HG03108 (cell line): ENCODE measurements around the gene RAD23A.

Experiments
- ATAC-seq: cut with Tn5 transposase; IDR thresholded peaks from one replicate; pipeline ENCODE4 v1.9.1; 2021; ENCODE audit warnings: moderate library complexity; ENCODE audit not compliant: unreplicated experiment

Gene RAD23A

DNA sequence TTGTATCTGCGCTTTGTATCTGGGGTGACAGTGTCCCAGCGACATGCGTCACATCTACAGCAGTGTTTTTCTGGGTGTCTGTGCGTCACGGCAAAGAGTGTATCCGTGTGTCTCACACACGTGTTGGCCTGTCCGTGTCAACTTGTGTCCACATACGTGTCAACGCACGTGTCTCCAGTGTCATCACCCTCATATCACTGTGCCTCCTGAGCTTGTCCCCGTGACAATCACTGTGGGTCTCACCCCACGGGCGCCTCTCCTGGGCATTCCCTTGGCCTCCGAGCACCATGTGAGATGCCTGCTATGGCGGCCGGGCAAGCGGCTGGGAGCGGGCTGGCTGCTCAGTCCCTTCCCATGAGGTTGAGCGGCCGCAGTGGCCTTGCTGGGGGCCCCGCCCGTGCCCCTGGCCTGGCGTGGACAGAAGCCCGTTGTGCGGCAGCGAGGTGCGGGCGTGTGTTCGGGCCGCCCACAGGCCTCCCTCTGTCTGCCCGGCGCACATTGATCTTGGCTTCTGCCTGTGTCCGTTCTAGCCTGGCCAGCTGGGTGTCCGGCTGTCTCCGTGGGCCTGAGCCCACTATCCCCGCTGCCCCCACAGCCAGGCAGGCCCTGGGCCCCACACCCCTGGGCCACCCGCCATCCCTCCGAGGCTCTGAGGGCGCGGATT is 56.0 kb downstream of the RAD23A start:
- ATAC-seq = no peak

DNA sequence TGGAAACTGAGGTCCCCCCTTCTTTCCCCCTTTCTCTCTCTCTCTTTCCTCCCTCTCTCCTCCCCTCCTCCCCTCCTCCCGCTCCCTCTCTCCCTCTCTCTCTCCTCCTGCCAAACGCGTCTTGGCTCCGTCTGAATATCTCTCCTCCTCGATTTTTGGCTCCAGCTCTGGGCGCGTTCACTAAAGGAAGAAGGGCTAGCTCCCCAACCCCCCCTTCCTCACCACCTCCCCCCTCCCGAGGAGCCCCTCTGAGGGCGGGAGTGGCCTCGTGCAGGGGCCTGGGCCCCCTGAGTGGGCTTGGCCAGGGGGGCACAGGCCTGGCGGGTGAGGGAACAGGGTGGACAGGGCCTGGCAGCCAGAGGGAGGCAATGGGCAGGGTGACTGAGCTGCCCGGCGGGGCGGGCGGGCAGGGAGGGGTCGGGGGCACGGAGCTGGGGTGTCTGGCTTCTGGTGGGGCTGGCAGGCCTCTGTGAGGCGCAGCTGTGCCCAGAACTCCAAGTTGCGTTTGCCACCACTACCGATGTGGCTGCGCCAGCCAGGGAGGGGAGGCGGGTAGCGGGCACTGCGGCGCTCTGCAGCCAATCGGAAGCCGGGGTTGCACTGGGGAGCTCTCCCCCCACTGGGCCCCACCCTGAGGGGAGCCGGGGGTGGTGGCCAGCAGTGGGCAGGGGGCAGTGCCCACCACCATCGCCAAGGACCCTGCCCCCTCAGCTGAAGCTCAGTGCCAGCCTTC is 56.7 kb downstream of the RAD23A start:
- ATAC-seq = no peak

DNA sequence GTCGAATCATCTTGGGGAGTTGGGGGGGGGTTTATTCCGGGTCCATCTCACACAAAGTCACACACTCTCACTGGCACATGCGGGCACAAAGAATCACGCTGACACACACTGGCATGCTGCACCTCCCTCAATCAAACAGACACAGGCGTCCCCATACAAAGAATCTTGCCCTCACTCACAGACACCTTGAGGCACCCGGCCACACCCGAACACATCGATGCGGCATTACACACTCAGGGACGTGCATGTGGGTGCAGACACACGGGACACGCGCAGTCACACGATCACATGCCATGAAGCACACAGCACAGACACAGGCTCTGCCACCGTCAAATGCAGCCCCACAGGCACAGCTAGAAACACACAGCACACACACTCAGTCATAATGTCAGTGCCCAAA is 57.4 kb downstream of the RAD23A start:
- no peak for ATAC-seq
